Right atrium auricular region (tissue), 2 donors: ENCODE measurements around the gene CDKN2D. TPM values are rescaled to one million over a fixed set of nuclear protein-coding genes. Genes with fewer than 3 reads are reported as not detected.

ENCODE experiments used
- DNase-seq: peaks from one replicate; pipeline ENCODE4 v3.0.0-alpha.2; 2019; ENCODE audit warnings: low spot score
- H3K27ac ChIP-seq, 2 donors: fragments of 200-600 bp; sonication (generic); 1 replicate in 1 of 2; 2 replicates in 1 of 2; pipeline ENCODE4 v1.5.1; 2016 to 2019
- H3K27me3 ChIP-seq, 2 donors: fragments of 200-600 bp; sonication (generic); one replicate each; pipeline versions ENCODE4 v1.5.1 to v1.6.0; 2017 to 2019
- H3K36me3 ChIP-seq: fragments of 200-600 bp; sonication (generic); one replicate; pipeline ENCODE4 v1.5.1; 2016
- H3K4me1 ChIP-seq, 2 donors: fragments of 200-600 bp; sonication (generic); one replicate each; pipeline versions ENCODE4 v1.5.1 to v1.6.0; 2017 to 2019
- H3K4me3 ChIP-seq, 2 donors: fragments of 200-600 bp; sonication (generic); 1 replicate in 1 of 2; 2 replicates in 1 of 2; pipeline ENCODE4 v1.5.1; 2017 to 2019; ENCODE audit warnings: mild to moderate bottlenecking in 1 of 2, moderate library complexity in 1 of 2
- H3K9me3 ChIP-seq, 2 donors: fragments of 200-600 bp; sonication (generic); one replicate each; pipeline ENCODE4 v1.5.1; 2019
- total RNA-seq, 2 donors: library from RNA; depleted of rRNA; stranded (reverse); fragments of >200 nt; gene quantifications; one replicate each; pipeline ENCODE4 v1.1.0, GENCODE V29; 2016
- TF ChIP-seq, protein P1 (sequence below), 2 donors: fragments of 200-600 bp; sonication (generic); IDR thresholded peaks; one replicate each; pipeline ENCODE4 v1.5.1; 2019; ENCODE audit warnings: antibody characterized with exemption in 2 of 2

Gene CDKN2D
- total RNA-seq, 2 donors from 2014 or later: 4.4 to 4.6 TPM

DNA sequence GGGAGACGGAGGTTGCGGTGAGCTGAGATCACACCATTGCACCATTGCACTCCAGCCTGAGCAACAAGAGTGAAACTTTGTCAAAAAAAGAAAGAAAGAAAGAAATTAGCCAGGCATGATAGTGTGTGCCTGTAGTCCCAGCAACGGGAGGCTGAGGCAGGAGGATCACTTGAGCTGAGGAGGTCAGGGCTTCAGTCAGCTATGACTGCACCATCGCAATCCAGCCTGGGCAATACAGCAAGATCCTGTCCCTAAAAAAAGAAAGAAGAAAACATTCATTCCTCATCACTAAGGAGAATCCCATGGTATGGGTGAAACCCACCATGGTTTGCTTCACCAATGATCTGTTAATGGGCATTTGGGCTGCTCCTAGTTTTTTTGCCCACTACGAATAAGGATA lies 31.4 kb upstream of the CDKN2D start:
- Histone ChIP-seq H3K9me3 (no peaks in the 10 kb centered on the region), H3K27ac (no peak overlapping the region), H3K36me3 (no peaks in the 10 kb centered on the region), H3K4me1 (peaks cover 0 to 27% of the 10 kb centered on the region in 2 donors), H3K27me3 (no peaks in the 10 kb centered on the region), H3K4me3 (no peak overlapping the region)
- no peak for DNase-seq
- TF ChIP-seq, protein P1, sequence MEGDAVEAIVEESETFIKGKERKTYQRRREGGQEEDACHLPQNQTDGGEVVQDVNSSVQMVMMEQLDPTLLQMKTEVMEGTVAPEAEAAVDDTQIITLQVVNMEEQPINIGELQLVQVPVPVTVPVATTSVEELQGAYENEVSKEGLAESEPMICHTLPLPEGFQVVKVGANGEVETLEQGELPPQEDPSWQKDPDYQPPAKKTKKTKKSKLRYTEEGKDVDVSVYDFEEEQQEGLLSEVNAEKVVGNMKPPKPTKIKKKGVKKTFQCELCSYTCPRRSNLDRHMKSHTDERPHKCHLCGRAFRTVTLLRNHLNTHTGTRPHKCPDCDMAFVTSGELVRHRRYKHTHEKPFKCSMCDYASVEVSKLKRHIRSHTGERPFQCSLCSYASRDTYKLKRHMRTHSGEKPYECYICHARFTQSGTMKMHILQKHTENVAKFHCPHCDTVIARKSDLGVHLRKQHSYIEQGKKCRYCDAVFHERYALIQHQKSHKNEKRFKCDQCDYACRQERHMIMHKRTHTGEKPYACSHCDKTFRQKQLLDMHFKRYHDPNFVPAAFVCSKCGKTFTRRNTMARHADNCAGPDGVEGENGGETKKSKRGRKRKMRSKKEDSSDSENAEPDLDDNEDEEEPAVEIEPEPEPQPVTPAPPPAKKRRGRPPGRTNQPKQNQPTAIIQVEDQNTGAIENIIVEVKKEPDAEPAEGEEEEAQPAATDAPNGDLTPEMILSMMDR (IDR thresholded peaks at IDR 0.05): no peak

DNA sequence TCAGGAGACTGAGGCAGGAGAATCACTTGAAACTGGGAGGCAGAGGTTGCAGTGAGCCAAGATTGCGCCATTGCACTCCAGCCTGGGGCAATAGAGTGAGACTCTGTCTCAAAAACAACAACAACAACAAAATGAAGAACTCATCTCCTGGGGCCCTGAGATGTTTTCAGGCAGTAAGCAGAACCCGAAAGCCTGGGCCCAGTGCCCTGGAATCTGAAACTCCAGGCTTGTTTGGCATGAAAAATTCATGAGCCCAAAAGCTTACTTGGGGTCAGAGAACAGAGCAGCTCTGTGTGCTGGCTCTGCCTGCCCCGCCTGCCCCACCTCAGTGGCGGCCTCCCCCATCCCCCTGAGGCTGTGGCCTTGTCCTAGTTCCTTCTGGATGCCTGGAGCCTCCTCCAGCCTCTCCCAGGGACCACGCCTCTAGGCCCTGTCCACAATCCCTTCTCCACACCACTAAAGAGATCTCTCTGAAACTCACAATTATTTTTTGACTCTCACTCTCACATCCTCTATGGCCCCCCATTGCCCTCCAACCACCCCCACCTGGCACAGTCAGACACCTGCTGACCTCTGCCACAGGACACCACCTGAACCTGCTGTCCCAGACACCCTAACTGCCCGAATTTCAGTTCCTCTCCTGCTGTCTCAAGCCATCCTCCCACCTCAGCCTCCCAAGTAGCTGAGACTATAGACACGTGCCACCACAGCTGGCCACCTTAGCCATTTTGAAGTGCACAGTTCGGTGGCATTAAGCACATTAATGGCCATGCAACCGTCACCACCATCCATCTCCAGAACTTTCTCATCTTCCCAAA lies 25.2 kb upstream of the CDKN2D start:
- Histone ChIP-seq H3K27me3 (no peaks in the 10 kb centered on the region), H3K4me3 (no peak overlapping the region), H3K27ac (no peak overlapping the region), H3K4me1 (peaks cover 0 to 14% of the 10 kb centered on the region in 2 donors), H3K36me3 (no peaks in the 10 kb centered on the region), H3K9me3 (no peaks in the 10 kb centered on the region)
- TF ChIP-seq, protein P1 (IDR thresholded peaks at IDR 0.05): no peak
- DNase-seq: peak; percentile 59

DNA sequence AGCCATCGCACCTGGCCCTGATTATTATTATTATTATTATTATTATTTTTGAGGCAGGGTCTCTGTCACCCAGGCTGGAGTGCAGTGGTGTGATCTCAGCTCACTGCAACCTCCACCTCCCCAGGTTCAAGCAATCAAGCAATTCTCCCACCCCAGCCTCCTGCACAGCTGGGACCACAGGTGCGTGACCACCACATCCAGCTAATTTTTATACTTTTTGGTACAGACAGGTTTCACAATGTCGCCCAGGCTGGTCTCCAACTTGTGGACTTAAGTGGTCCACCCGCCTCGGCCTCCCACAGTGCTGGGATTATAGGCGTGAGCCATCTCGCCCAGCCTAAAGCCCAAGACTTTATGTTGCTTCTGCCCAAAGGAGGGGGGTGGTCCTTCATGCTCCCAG lies 24.4 kb upstream of the CDKN2D start:
- Histone ChIP-seq H3K27me3 (no peaks in the 10 kb centered on the region), H3K27ac (peak overlapping the region in 1 of 2 donors; percentile 13)
- DNase-seq: no peak

DNA sequence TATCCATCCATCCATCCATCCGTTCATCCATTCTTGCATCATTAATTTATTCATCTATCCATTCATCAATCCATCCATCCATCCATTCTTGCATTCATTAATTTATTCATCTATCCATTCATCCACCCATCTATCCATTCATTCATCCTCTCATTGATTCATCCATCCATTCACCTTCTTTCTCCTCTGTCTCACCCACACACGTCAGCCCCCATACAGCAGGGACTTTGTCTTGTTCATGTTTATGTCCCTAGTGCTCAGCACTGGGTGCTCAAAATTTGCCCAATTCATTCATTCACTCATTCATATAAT lies 19.0 kb upstream of the CDKN2D start:
- H3K9me3 ChIP-seq: no peaks in the 10 kb centered on the region
- H3K27ac ChIP-seq: no peak overlapping the region
- no peaks in the 10 kb centered on the region for H3K36me3 ChIP-seq
- no peak for DNase-seq
- no peak overlapping the region for H3K4me3 ChIP-seq
- no peaks in the 10 kb centered on the region for H3K4me1 ChIP-seq
- H3K27me3 ChIP-seq: peaks cover 0 to 4% of the 10 kb centered on the region in 2 donors
- TF ChIP-seq, protein P1 (IDR thresholded peaks at IDR 0.05): no peak

More for the DNA sequence above, 24.4 kb upstream of the CDKN2D start:
- TF ChIP-seq, protein P1 (IDR thresholded peaks at IDR 0.05): no peak
- Histone ChIP-seq H3K4me1 (peaks cover 0 to 14% of the 10 kb centered on the region in 2 donors), H3K36me3 (no peaks in the 10 kb centered on the region), H3K4me3 (no peak overlapping the region), H3K9me3 (no peaks in the 10 kb centered on the region)

DNA sequence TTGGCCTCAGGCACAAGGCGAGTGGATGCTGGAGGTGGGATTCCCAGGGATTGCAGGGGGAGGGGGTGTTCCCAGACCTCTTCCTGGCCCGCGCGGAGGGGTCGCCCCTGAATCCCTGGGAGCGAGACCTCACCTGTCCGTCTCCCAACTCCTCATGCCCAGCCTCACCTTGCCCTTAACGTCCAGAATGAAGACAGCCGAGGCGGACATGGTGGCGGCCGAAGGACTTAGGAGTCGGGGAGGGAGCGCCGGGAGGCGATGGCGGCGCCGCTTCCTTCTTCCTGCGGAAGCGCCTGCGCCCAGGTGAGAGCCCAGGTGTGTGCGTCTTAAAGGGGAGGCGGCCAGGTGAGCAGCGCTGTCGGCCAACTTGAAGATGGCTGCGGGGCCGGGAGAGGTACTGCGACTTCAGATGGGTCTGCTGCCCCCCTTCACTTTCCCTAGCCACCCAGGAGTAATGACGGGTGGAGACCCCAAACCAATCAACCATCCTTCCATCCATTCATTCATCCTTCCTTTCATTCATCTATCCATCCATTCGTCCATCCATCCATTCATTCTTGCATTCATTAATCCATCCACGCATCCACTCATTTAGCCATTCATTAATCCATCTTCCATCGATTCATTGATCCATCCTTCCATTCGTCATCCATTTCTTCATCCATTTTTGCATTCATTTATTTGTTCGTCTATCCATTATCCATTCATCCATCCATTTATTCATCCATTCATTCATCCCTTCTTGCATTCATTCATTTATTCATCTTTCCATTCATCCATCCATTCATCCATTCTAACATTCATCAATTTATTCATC lies 18.5 kb upstream of the CDKN2D start, which contains the start of gene AP1M2:
Gene AP1M2, minus strand, starts transcription at position 291 of the 817 bp plus-strand sequence. Its CDS starts 81 bp downstream, at position 210.
- Histone ChIP-seq H3K9me3 (no peaks in the 10 kb centered on the region), H3K36me3 (no peaks in the 10 kb centered on the region), H3K27ac (no peak within 1 kb of the TSS), H3K4me1 (no peaks in the 10 kb centered on the region), H3K4me3 (no peak within 1 kb of the TSS), H3K27me3 (peaks cover 0 to 4% of the 10 kb centered on the region in 2 donors)
- TF ChIP-seq, protein P1 (IDR thresholded peaks at IDR 0.05): no peak
- no peak for DNase-seq
